Trophoblast cell (in vitro differentiated cells and primary cell): ENCODE measurements around the gene PRPF18.

ENCODE experiments used
- DNase-seq, 2 donors: peaks; one replicate each; pipeline ENCODE4 v3.0.0-alpha.2; 2016
- H2AFZ ChIP-seq: 2 replicates; pipeline ENCODE4 v1.6.1; 2013; ENCODE audit warnings: low read length, moderate library complexity, mild to moderate bottlenecking; ENCODE audit not compliant: insufficient read depth, poor library complexity
- H2AK5ac ChIP-seq: 2 replicates; pipeline ENCODE4 v1.6.1; 2013; ENCODE audit warnings: mild to moderate bottlenecking, low read length
- H2BK120ac ChIP-seq: 2 replicates; pipeline ENCODE4 v1.6.1; 2013; ENCODE audit warnings: low read length, mild to moderate bottlenecking, moderate library complexity; ENCODE audit not compliant: insufficient read depth, poor library complexity
- H2BK12ac ChIP-seq: 2 replicates; pipeline ENCODE4 v1.6.1; 2013; ENCODE audit warnings: mild to moderate bottlenecking, low read length, moderate library complexity
- H2BK5ac ChIP-seq: 2 replicates; pipeline ENCODE4 v1.6.1; 2013; ENCODE audit warnings: low read length, low read depth, moderate library complexity, mild to moderate bottlenecking; ENCODE audit not compliant: poor library complexity
- H3K14ac ChIP-seq: 2 replicates; pipeline ENCODE4 v1.6.1; 2013; ENCODE audit warnings: mild to moderate bottlenecking, low read length
- H3K18ac ChIP-seq: 2 replicates; pipeline ENCODE4 v1.6.1; 2013; ENCODE audit warnings: mild to moderate bottlenecking, low read length
- H3K23ac ChIP-seq: 2 replicates; pipeline ENCODE4 v1.6.1; 2013; ENCODE audit warnings: low read length
- H3K27ac ChIP-seq: 2 replicates; pipeline ENCODE4 v1.5.1; 2013; ENCODE audit warnings: low read depth, mild to moderate bottlenecking, inconsistent platforms, low read length, moderate library complexity
- H3K27me3 ChIP-seq: 2 replicates; pipeline ENCODE4 v1.6.1; 2013; ENCODE audit warnings: inconsistent platforms, mild to moderate bottlenecking, low read length, moderate library complexity; ENCODE audit not compliant: insufficient read depth
- H3K36me3 ChIP-seq, 2 experiments: 1 replicate in 1 of 2; 2 replicates in 1 of 2; pipeline ENCODE4 v1.6.1; 2013; ENCODE audit warnings: low read length in 2 of 2, mild to moderate bottlenecking in 2 of 2, moderate library complexity in 1 of 2; ENCODE audit not compliant: insufficient read depth in 2 of 2, control insufficient read depth in 1 of 2
- H3K4ac ChIP-seq: 2 replicates; pipeline ENCODE4 v1.6.1; 2013; ENCODE audit warnings: low read depth, mild to moderate bottlenecking, low read length, moderate library complexity
- H3K4me1 ChIP-seq, 2 experiments: 1 replicate in 1 of 2; 2 replicates in 1 of 2; pipeline ENCODE4 v1.6.1; 2013; ENCODE audit warnings: low read length in 2 of 2, mild to moderate bottlenecking in 2 of 2, moderate library complexity in 1 of 2; ENCODE audit not compliant: insufficient read depth in 2 of 2, control insufficient read depth in 1 of 2
- H3K4me2 ChIP-seq: 2 replicates; pipeline ENCODE4 v1.6.1; 2013; ENCODE audit warnings: inconsistent platforms, mild to moderate bottlenecking, low read length, moderate library complexity
- H3K4me3 ChIP-seq: 2 replicates; pipeline ENCODE4 v1.5.1; 2013; ENCODE audit warnings: mild to moderate bottlenecking, low read depth, low read length, inconsistent platforms
- H3K79me1 ChIP-seq: one replicate; pipeline ENCODE4 v1.6.1; 2013; ENCODE audit warnings: low read length
- H3K79me2 ChIP-seq: 2 replicates; pipeline ENCODE4 v1.6.1; 2013; ENCODE audit warnings: low read length, mild to moderate bottlenecking; ENCODE audit not compliant: control insufficient read depth, insufficient read depth, poor library complexity
- H3K9ac ChIP-seq: 2 replicates; pipeline ENCODE4 v1.6.1; 2013; ENCODE audit warnings: mild to moderate bottlenecking, low read length
- H3K9me3 ChIP-seq: 2 replicates; pipeline ENCODE4 v1.6.1; 2013; ENCODE audit warnings: low read depth, mild to moderate bottlenecking, control low read depth, inconsistent platforms, low read length; ENCODE audit not compliant: insufficient read depth
- H4K12ac ChIP-seq: 2 replicates; pipeline ENCODE4 v1.6.1; 2013; ENCODE audit warnings: low read depth, mild to moderate bottlenecking, low read length, moderate library complexity
- H4K8ac ChIP-seq: 2 replicates; pipeline ENCODE4 v1.6.1; 2013; ENCODE audit warnings: low read depth, mild to moderate bottlenecking, low read length, moderate library complexity
- H4K91ac ChIP-seq: one replicate; pipeline ENCODE4 v1.6.1; 2013; ENCODE audit warnings: low read depth, mild to moderate bottlenecking, low read length, moderate library complexity
- WGBS: extraction: QIAGEN DNeasy Blood & Tissue Kit; methylation state at CpG from one replicate; pipeline ENCODE4 v1.1.7; 2013; ENCODE audit warnings: missing lambda C conversion rate; ENCODE audit not compliant: insufficient read length, insufficient coverage; ENCODE audit errors: extremely low coverage; 5-methylcytosine and 5-hydroxymethylcytosine counted together

The PRPF18 gene

GRCh38 chr10:13564576-13564975, 22.2 kb upstream of the PRPF18 start:
- Histone ChIP-seq H4K8ac (no peak overlapping the region), H2BK5ac (no peak overlapping the region), H4K91ac (no peak overlapping the region), H3K9ac (no peak overlapping the region), H3K4me3 (no peak overlapping the region), H2AK5ac (no peak overlapping the region), H3K79me1 (no peaks in the 10 kb centered on the region), H3K18ac (no peak overlapping the region), H4K12ac (no peak overlapping the region), H2BK120ac (no peak overlapping the region), H2BK12ac (no peak overlapping the region), H3K23ac (no peak overlapping the region), H3K4ac (no peak overlapping the region), H3K27me3 (no peaks in the 10 kb centered on the region), H3K4me1 (no peaks in the 10 kb centered on the region), H3K9me3 (peaks cover 5% of the 10 kb centered on the region), H3K79me2 (no peaks in the 10 kb centered on the region), H3K4me2 (no peak overlapping the region), H3K27ac (no peak overlapping the region), H2AFZ (no peak overlapping the region), H3K36me3 (no peaks in the 10 kb centered on the region), H3K14ac (no peak overlapping the region)
- no CpG with 5 or more reads among the region's 3 CpGs for WGBS
- no peak for DNase-seq

- no peak overlapping the region for H3K4me3 ChIP-seq
- H3K4me1 ChIP-seq = no peaks in the 10 kb centered on the region
- peaks cover 5% of the 10 kb centered on the region for H3K9me3 ChIP-seq
- H3K27ac ChIP-seq = no peak overlapping the region
- no peak overlapping the region for H3K14ac ChIP-seq
- peak in 1 of 2 donors; percentile 16 for DNase-seq
- no peak overlapping the region for H2BK120ac ChIP-seq
- H2BK5ac ChIP-seq = no peak overlapping the region
- no peaks in the 10 kb centered on the region for H3K79me2 ChIP-seq
- H4K8ac ChIP-seq = no peak overlapping the region
- WGBS = no CpG with 5 or more reads among the region's 1 CpG
- no peak overlapping the region for H4K91ac ChIP-seq
- no peak overlapping the region for H3K4me2 ChIP-seq
- no peaks in the 10 kb centered on the region for H3K79me1 ChIP-seq
- H2BK12ac ChIP-seq = no peak overlapping the region
- H2AK5ac ChIP-seq = no peak overlapping the region
- H3K23ac ChIP-seq = no peak overlapping the region
- no peak overlapping the region for H2AFZ ChIP-seq
- no peak overlapping the region for H3K4ac ChIP-seq
- no peak overlapping the region for H3K18ac ChIP-seq
- H3K36me3 ChIP-seq = no peaks in the 10 kb centered on the region
- no peak overlapping the region for H3K9ac ChIP-seq
- H4K12ac ChIP-seq = no peak overlapping the region
- no peaks in the 10 kb centered on the region for H3K27me3 ChIP-seq
Measured at GRCh38 chr10:13567030-13567429, 19.7 kb upstream of the PRPF18 start.

GRCh38 chr10:13571541-13571940, 15.2 kb upstream of the PRPF18 start:
- no peaks in the 10 kb centered on the region for H3K27me3 ChIP-seq
- no CpG with 5 or more reads among the region's 5 CpGs for WGBS
- no peak overlapping the region for H4K12ac ChIP-seq
- no peak overlapping the region for H2AK5ac ChIP-seq
- no peak overlapping the region for H4K91ac ChIP-seq
- H3K9me3 ChIP-seq = no peaks in the 10 kb centered on the region
- no peaks in the 10 kb centered on the region for H3K79me1 ChIP-seq
- H3K4ac ChIP-seq = no peak overlapping the region
- H3K4me3 ChIP-seq = no peak overlapping the region
- H3K4me2 ChIP-seq = no peak overlapping the region
- H4K8ac ChIP-seq = no peak overlapping the region
- no peak overlapping the region for H3K18ac ChIP-seq
- no peaks in the 10 kb centered on the region for H3K79me2 ChIP-seq
- H3K14ac ChIP-seq = no peak overlapping the region
- no peak overlapping the region for H2BK12ac ChIP-seq
- no peak overlapping the region for H2AFZ ChIP-seq
- no peaks in the 10 kb centered on the region for H3K36me3 ChIP-seq
- DNase-seq = no peak
- H3K23ac ChIP-seq = no peak overlapping the region
- no peak overlapping the region for H3K27ac ChIP-seq
- H3K4me1 ChIP-seq = no peaks in the 10 kb centered on the region
- H2BK120ac ChIP-seq = no peak overlapping the region
- H3K9ac ChIP-seq = no peak overlapping the region
- no peak overlapping the region for H2BK5ac ChIP-seq

GRCh38 chr10:13573960-13574359, 12.8 kb upstream of the PRPF18 start:
- no peak overlapping the region for H2BK120ac ChIP-seq
- H3K79me2 ChIP-seq = no peaks in the 10 kb centered on the region
- no peaks in the 10 kb centered on the region for H3K27me3 ChIP-seq
- DNase-seq = no peak
- no peak overlapping the region for H2BK12ac ChIP-seq
- H3K36me3 ChIP-seq = no peaks in the 10 kb centered on the region
- no CpG with 5 or more reads among the region's 4 CpGs for WGBS
- no peaks in the 10 kb centered on the region for H3K4me1 ChIP-seq
- H3K9me3 ChIP-seq = no peaks in the 10 kb centered on the region
- no peak overlapping the region for H3K18ac ChIP-seq
- H2AFZ ChIP-seq = no peak overlapping the region
- no peak overlapping the region for H3K14ac ChIP-seq
- H3K9ac ChIP-seq = no peak overlapping the region
- no peak overlapping the region for H3K4me2 ChIP-seq
- H2AK5ac ChIP-seq = no peak overlapping the region
- no peak overlapping the region for H4K12ac ChIP-seq
- H4K8ac ChIP-seq = no peak overlapping the region
- no peak overlapping the region for H2BK5ac ChIP-seq
- H3K4ac ChIP-seq = no peak overlapping the region
- H4K91ac ChIP-seq = no peak overlapping the region
- no peak overlapping the region for H3K4me3 ChIP-seq
- no peak overlapping the region for H3K27ac ChIP-seq
- no peaks in the 10 kb centered on the region for H3K79me1 ChIP-seq
- H3K23ac ChIP-seq = no peak overlapping the region
